Activated CD4-positive, alpha-beta T cell treated with anti-CD3 and anti-CD28 coated beads, Interleukin-2, amount 50 U/mL, for 4 hours (primary cell): ENCODE results near the gene CTBP1.

Experiments used
- DNase-seq, 2 experiments: peaks; one replicate each; pipeline ENCODE4 v3.0.0-alpha.2; 2020

Gene CTBP1

GRCh38 chr4:1193206-1194009, 55.5 kb downstream of the CTBP1 start:
- DNase-seq, result no peak

DNA sequence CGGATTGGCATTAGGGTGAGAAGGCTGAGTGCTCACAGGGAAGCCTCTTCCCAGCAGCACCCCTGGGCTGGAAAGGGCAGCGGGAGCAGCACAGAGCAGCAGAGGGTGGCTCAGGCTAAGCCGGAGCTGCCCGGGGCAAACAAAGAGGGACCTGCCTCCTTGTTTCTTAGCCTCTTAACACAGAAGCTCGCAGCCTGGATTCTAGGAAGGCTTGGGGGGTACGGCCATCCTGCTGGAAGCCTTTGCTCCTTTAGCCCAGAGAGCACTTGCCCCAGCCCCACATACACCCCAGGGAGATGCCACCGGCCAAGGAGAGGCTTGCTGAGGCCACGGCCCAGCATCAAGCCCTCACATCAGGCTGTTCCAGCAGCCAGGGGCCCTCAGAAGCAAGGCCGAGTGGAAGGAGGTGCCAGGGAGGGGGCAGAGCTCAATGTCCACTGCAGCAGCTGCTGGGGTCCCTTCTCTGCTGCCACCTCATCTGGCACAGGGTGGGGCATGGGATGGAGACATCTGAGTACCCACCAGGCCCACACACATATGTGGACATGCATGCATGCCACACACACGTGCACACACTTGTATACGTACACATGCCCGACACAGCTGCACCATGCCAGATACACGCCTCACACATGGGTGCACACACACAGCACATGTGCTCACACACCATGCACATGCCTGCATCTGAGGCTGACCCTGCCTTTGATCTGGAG, 56.3 kb downstream of the CTBP1 start:
- no peak for DNase-seq

GRCh38 chr4:1192091-1192492, 56.8 kb downstream of the CTBP1 start:
- DNase-seq, result no peak

DNA sequence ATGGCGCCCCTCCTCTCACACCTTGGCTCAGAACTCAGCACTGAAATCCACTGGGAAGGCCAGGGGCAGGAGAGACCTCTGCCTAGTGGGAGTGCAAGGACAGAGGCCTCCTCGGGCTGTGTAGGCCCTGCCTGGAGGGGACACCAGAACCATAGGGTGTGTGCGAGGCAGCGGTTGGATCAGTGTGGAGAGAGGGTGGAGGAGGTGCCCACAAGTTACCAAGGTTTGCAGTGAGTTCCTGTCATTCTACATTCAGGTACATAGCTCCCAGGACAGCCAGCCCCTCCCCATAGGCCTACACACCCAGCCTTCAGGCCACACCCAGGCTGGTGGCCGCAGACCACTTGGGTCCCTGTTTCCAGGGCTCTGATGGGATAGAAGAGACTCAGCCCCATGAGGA, 57.3 kb downstream of the CTBP1 start:
- DNase-seq, result no peak

GRCh38 chr4:1187182-1187581, 61.7 kb downstream of the CTBP1 start:
- DNase-seq, result no peak

GRCh38 chr4:1183985-1184773, 64.8 kb downstream of the CTBP1 start:
- DNase-seq, result no peak

GRCh38 chr4:1182313-1182712, 66.6 kb downstream of the CTBP1 start:
- DNase-seq, result no peak

DNA sequence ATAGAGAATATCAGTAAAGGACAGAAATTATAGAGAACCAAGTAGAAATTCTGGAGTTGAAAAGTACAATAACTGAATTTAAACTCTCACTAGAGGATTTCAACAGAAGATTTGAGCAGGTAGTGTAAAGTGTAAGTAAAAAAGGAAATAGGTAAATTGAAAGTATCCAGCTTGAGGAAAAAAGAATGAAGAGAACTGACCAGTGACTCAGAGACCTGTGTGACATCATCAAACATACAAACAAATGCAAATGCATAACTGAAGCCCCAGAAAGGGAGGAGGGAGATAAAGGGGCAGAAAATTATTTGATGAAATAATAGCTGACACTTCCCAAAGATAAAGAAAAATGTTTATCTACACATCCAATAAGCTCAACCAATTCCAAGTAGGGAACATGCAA, 68.3 kb downstream of the CTBP1 start:
- no peak for DNase-seq

DNA sequence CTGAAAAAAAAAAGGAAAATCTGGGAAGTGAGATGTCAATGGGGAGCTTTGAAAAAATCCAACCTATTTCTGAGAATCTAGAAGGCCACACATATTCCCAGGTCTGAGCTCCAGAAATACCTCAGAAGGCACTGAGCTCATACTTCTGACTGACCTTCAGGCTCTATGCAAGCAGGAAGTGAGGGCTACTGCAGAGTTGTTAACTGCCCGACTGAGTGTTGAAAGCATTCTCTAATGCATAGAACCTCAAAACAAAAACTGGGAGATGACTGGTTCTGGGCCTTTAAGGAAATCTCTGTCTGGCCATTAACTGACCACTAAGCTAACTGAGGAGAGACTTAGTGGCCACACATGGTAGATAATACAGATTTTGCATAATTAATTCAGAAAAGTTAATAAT, 69.0 kb downstream of the CTBP1 start:
- no peak for DNase-seq

DNA sequence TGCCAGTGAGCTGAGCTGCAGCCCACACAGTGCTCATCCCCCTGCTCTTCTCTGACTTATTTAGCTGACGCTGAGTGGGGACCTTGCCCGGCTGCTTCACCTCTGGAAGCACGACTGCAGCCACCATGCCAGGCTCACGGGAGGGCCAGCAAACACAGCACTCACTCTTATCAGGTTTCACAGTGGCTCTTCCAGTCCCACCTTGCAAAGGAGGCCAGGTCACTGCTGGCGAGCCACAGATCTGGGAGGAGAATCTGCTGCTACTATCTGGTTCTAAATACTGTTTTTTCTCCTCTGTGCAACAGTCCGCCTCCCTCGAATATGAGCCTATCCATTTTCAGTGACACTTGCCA, 69.9 kb downstream of the CTBP1 start:
- DNase-seq, result no peak

DNA sequence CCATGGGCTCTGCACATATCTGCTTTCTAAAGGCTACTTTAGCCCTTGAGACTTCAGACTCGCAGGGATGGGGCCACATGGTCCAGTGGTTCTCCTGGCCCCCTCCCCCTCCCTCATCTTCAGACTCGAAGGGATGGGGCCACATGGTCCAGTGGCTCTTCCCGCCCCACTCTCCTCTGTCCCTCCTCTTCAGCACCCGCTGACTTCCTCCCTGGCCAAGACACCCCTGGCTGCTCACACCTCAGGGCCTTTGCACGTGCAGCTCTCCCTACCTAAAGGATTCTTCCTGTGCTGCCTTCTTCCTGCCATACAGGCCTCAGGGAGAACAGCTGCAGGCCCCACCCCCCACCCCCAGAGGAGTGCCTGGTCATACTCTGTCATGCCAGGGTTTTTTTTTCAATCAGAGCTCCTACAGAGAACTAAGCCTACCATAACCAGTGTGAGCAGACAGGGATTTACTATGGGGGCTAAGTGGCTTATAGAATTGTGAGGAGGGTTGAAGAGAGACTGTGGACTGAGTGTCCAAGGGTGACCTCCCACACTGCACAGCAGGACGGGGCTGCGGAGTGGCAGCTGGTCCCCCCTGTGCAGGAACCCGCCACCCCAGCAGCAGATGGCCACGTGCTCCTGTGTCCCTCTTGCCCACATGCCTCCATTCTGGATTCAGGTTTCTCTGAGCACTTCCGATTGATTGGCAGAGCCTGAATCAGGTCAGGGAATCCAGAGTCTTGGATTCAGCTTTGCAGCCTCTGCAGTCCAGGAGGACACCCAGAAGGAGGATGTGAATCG, 70.4 kb downstream of the CTBP1 start:
- no peak for DNase-seq

DNA sequence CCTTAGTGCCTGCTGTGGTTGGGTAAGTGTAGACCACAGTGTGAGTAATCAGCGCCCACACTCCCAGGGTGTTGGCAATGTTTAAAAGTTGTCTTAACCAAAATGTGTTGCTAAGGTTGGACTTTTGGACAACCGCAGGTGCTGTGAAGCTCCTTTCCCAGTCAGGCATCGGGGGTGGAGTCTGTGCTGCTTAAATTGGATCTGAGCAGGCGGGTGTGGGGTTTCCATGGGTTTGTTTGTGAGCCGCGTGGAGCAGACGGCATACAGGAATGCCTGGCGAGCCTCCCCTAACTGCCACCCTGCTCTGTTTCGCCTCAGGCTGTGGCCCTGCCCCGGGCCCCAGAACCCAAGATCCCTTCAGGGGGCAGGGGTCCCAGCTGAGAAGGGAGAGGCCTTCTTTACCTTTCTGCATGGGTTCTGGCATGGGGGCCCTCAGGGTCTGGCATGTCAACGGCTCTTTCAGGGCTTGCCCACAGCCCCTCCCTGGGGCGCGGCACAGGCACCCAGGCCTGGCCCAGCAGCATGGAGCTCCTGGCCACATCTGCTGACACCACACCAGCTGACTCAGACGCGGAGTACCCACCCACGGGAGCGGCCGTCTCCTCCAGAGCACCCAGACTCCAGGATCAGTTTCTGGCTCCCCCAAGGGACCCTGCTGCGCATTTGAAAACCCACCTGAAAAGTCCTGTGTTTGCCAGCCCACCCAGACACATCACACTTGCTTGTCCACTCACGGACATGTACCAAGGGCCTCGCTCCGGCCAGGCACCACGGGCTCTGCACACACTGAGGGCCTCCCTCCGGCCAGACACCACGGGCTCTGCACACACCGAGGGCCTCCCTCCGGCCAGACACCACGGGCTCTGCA, 71.4 kb downstream of the CTBP1 start:
- DNase-seq, result no peak

DNA sequence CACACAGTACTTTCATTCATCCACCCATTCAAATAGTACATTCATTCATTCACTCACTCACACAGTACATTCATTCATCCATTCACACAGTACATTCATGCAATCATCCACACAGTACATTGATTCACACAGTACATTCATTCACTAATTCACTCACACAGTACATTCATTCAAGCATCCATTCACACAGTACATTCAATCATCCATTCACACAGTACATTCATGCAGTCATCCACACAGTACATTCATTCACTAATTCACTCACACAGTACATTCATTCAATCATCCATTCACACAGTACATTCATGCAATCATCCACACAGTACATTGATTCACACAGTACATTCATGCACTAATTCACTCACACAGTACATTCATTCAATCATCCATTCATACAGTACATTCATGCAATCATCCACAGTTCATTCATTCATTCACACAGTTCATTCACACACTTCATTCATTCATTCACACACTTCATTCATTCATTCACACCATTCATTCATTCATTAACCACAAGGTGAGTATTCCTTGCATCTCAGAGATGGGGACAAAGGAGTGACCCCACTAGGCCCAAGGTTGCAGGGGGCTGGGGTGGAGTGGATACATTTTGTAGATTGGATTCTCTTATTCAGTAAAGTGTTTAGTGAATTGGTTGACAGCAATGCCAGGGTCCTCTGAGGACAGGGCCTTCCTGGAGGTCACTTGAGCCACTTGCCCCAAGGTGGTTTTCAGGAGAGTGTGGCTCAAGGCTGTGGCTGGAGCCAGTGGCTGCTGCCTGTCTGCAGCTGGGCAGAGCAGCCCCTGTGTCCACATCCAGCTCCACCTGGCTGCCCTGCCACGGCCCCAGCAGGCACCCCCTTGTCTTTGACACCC, 72.3 kb downstream of the CTBP1 start:
- DNase-seq, result no peak

- DNase-seq, result no peak
These were observed 73.2 kb downstream of the CTBP1 start for GRCh38 chr4:1175635-1176229.

DNA sequence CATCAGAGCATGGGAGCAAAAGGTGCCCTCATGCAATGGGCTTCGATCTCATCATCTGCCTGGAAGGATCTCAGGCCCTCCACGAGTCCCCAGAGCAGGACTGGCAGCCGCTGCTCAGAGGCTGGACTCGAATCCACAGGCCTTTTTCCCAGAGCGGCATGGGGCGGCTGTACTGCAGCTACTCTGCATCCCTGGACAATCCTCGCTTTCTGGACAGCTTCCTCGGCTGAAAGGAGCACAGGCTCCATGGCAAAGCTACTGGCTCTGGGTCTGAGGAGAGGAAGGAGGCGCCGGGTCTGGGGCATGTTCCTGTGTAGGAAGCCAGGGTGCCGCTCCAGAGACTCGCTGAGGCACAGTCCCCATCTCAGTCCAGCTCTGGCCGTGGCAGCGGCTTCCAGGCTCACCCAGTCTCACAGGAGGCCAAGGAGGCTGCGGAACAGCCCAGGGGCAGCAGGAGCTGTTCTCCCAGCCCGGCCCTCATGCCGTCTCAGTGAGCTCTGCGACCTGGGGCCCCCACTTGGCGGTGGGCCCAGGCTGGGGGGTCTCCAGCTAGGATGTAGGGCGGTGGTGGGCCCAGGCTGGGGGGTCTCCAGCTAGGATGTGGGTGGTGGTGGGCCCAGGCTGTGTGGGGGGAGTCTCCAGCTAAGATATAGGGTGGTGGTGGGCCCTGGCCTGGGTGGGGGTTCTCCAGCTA, 73.8 kb downstream of the CTBP1 start:
- DNase-seq, result no peak

- DNase-seq, result no peak
These were observed 75.8 kb downstream of the CTBP1 start for GRCh38 chr4:1172971-1173757.

- DNase-seq, result no peak
These were observed 76.6 kb downstream of the CTBP1 start, which contains the start of gene SPON2 for GRCh38 chr4:1172228-1172851. TSS of gene SPON2 (minus strand) at chr4:1172583.
